Activated CD4-positive, alpha-beta T cell treated with anti-CD3 and anti-CD28 coated beads for 48 hours (primary cell): Measurements from ENCODE around the gene NAPSA.
A peak's percentile ranks its signal among the peaks of the same experiment; 100 is the strongest.

Experiments
- DNase-seq: peaks from one replicate; pipeline ENCODE4 v3.0.0-alpha.2; 2020

NAPSA gene

DNA sequence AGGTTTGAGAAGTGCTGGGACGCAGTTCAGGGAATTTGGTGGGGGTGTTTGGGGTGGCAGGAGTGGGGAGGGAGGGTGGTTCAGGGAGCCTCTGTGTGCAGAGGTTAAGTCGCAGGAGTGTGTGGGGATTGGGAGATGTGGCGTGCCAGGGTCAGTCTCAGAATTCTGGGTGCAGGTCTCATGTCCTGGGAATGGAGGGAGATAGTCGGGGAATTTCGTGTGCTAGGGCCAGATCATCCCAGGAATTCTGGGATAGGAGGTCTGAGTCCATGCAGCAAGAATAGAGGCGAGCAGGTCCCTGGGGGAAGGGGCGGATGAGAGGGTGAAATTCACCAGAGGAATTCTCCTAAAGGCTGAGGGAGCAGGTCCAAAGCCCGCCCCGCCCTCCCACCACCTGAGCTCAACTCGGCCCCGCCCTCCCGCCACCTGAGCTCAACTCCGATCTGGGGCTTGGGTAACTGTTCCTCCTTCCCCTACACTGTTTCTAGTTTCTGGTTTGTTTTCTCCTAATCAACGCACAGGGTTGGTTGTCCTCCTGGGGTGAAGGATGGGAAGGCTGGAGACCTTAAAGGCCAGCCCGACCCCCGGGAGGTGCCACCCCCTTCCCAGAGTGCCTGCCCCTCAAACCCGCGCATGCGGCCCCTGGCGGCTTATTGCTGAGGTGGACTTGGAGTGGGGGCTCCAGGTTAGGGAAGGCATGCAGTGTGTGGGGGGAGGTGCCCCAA is 51.5 kb downstream of the NAPSA start:
- DNase-seq: no peak

DNA sequence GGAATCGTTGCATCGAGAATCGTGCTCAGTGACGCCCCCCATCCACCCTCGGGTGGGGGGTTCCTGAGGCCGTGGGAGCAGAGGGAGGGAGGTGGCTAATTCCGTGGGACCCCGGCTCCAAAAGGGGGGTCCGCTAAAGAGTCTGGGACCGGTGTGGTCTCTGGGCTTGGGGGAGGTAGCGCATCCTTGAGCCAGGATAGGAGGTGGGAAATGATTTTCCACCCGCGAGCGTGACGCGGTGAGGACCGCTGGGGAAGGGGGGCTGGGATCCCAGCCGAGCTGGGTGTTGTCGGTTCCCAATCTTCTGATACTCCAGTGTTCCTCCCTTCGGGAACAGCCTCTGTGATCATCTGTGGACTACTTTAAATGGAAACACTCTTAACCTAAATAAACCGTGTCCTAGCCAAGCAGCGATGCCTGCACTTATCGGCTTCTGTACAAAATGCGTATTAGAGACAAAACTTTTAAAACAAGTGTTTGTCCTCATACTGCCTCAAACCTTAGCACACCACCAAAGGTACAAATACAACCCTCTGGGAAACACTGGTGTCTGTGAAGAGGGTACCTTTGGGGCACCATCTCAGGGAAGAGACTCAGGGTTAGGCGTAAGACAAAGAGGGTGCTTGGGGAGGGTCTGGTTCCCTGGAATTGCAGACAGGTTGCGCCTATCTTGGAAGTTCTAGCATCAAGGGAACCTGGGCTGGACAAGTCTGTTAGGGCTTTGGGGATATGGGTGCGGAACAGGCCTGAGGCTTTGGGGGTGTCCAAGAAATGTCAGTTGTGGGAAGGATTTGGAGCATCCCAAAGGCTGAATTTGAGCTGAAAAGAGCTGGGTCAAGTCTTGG is 52.2 kb downstream of the NAPSA start:
- DNase-seq: no peak

DNA sequence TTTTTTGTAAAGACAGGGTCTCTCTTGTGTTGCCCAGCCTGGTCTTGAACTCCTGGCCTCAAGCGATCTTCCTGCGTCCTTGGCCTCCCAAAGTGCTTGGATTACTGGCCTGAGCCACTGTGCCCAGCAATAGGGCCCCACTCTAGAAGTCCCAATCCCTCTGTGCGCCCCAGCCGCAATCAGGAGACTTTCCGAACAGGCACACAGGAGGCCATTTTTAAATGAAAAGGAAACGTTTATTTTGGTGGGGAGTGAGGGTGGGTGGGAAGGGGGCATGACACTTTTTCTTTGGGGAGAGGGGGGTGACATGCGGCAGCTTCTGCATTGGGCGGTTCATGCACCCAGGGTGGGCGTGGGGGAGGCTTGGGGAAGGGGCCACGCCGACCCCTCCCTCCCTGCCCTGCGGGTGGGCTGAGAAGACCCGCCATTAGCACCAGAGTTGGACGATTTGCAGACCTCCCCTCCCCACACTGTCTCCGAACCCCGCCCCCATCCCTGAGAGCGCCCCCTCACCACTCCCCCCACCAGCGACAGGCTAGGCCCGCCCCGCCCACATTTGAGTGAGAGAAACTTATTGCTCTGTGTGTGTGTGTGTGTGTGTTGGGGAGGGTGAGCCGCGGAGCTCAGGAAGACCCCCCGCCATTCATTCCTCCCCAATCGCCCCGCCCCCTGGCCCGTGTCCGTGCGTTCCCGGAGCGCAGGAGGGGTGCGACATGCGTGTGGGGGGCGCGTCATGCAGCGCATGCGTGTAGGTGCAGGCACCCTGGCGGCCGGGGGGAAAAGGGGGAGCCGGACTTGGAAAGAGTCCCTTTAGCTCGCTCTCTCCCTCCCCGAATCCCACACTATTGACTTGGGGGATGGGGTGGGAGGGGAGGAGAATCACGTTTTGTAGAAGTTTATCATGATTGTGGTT is 53.5 kb downstream of the NAPSA start:
- DNase-seq: peak; percentile 35

DNA sequence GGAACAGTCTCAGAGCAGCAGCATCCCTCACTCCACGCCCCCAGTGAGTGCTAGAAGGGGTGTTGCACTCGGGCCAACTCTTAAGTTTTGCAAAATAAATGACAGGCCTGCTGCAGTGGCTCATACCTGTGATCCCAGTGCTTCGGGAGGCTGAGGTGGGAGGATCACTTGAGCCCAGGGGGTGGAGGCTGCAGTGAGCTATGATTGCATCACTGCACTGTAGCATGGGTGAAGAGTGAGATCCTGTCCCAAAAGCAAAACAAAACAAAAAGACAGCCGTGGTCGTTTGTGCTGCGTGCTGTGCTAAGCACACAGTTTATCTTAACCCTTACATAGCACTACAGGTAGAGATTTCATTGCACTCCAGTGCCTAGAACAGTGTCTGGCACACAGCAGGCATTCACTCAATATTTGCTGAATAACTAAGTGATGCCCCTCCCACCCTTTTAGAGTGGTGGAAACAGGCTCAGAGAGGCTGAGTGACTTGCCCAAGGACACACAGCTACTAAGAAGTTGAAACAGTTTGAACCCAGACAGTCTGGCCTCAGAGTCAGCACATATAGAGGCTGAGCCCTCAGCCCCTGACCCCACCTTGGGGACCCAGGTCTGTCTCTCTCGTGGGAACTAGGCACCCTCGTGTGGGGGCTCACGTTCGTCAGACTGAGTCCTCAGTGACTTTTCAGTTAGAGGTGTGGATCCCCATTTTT is 54.5 kb downstream of the NAPSA start:
- no peak for DNase-seq

DNA sequence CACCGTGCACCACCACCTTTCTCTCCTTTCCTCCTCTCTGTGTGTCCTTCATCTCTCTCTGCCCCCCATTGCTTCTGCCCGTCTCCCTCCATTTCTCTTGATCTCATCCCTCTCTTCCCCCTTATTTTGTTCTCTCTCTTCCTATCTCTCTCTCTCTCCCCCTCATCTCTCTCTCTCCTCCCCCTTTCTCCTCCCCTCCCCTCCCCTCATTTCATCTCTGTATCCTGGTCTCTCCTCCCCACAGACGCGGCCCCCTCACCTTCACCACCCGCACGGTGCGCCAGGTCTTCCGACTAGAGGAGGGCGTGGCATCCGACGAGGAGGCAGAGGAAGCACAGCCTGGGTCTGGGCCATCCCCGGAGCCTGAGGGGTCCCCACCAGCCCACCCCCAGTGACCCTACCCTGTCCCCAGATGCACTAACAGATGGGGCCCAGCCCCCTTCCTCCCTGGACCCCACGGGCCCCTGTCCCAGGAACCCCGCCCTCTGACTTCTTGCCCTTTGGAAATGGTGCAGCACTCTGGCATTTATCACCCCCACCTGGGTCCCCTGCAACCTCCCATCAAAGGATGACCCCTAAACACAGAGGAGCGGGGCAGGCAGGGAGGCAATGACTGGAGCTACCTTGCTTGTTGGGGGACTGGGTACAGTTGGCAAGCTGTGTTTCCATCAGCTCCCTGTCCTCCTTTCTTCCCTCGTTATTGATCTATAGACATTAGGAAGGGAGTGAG is 55.9 kb downstream of the NAPSA start:
- no peak for DNase-seq

DNA sequence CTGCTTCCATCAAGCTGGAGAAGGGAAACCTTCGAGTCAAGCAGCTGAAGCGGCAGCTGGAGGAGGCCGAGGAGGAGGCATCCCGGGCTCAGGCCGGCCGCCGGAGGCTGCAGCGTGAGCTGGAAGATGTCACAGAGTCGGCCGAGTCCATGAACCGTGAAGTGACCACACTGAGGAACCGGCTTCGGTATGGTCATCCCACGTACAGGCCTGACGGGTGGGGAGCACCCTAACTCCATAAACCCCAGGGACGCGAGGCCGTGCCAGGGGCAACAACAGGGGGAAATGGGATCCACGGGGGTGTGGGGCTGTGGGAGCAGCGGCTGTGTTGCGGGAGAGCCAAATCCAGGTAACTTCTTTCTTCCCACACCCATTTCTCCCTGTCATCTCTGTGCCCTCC is 56.4 kb downstream of the NAPSA start:
- no peak for DNase-seq
